SU-DHL-6 (cell line): ENCODE measurements around the gene REPS2.

Source experiments
- H2AFZ ChIP-seq: fragments of 200-600 bp; sonication (generic); 2 replicates; pipeline ENCODE4 v1.6.1; 2014; ENCODE audit warnings: low read depth, mild to moderate bottlenecking, moderate library complexity, mixed read lengths, antibody characterized with exemption, low read length; ENCODE audit not compliant: severe bottlenecking
- H3F3A ChIP-seq: fragments of 200-600 bp; shearing (Covaris generic); 2 replicates; pipeline ENCODE4 v1.6.0; 2016; ENCODE audit warnings: antibody characterized with exemption, mild to moderate bottlenecking; ENCODE audit not compliant: insufficient read depth
- H3K27ac ChIP-seq: fragments of 200-600 bp; sonication (generic); 2 replicates; pipeline ENCODE4 v1.5.1; 2016; ENCODE audit warnings: low read depth, mild to moderate bottlenecking, low read length, moderate library complexity, mixed read lengths
- H3K27me3 ChIP-seq: fragments of 200-600 bp; sonication (generic), shearing (Covaris generic); 2 replicates; pipeline ENCODE4 v1.6.0; 2014; ENCODE audit warnings: mild to moderate bottlenecking, low read length
- H3K36me3 ChIP-seq: fragments of 200-600 bp; sonication (generic); 2 replicates; pipeline ENCODE4 v1.6.1; 2014; ENCODE audit warnings: mild to moderate bottlenecking, low read length, mixed read lengths
- H3K4me2 ChIP-seq: fragments of 300-600, 200-600 bp; shearing (Covaris generic), sonication (generic); 2 replicates; pipeline ENCODE4 v1.6.0; 2014; ENCODE audit warnings: low read length, low read depth, mild to moderate bottlenecking; ENCODE audit not compliant: poor library complexity, severe bottlenecking
- H3K4me3 ChIP-seq: fragments of 200-600 bp; sonication (generic); 2 replicates; pipeline ENCODE4 v1.5.1; 2014; ENCODE audit warnings: antibody characterized with exemption, low read length, mild to moderate bottlenecking, mixed read lengths; ENCODE audit not compliant: insufficient read depth, poor library complexity, severe bottlenecking
- H3K79me2 ChIP-seq: fragments of 200-600 bp; sonication (generic); 2 replicates; pipeline ENCODE4 v1.6.1; 2014; ENCODE audit warnings: mild to moderate bottlenecking, low read length, moderate library complexity; ENCODE audit not compliant: insufficient read depth
- H3K9ac ChIP-seq: fragments of 200-600 bp; sonication (generic); 2 replicates; pipeline ENCODE4 v1.7.0; 2014; ENCODE audit warnings: mild to moderate bottlenecking, low read length
- H3K9me2 ChIP-seq: fragments of 200-600 bp; sonication (generic); replicated peaks from 2 replicates; pipeline ENCODE4 v1.6.1; 2014; ENCODE audit warnings: low read length; ENCODE audit not compliant: insufficient read depth
- H3K9me3 ChIP-seq: fragments of 200-600 bp; sonication (generic); 2 replicates; pipeline ENCODE4 v1.6.1; 2014; ENCODE audit warnings: low read length, mixed read lengths; ENCODE audit not compliant: insufficient read depth
- H4K20me1 ChIP-seq: fragments of 200-600 bp; sonication (generic); 2 replicates; pipeline ENCODE4 v1.6.1; 2014; ENCODE audit warnings: low read depth, mild to moderate bottlenecking, antibody characterized with exemption, low read length, moderate library complexity, mixed read lengths
- EZH2phosphoT487 ChIP-seq: fragments of 200-600 bp; sonication (generic), shearing (Covaris generic); conservative IDR thresholded peaks from 2 replicates; pipeline ENCODE4 v1.6.1; 2018; ENCODE audit warnings: mild to moderate bottlenecking, antibody characterized with exemption, low read length, moderate library complexity, mixed read lengths
- TF ChIP-seq, protein P1 (sequence below): fragments of 200-600 bp; sonication (generic); IDR thresholded peaks from one replicate; pipeline ENCODE4 v1.5.1; 2017; ENCODE audit warnings: antibody characterized with exemption, mild to moderate bottlenecking, low read length, moderate library complexity; ENCODE audit not compliant: insufficient read depth, poor library complexity, severe bottlenecking

REPS2 gene

DNA sequence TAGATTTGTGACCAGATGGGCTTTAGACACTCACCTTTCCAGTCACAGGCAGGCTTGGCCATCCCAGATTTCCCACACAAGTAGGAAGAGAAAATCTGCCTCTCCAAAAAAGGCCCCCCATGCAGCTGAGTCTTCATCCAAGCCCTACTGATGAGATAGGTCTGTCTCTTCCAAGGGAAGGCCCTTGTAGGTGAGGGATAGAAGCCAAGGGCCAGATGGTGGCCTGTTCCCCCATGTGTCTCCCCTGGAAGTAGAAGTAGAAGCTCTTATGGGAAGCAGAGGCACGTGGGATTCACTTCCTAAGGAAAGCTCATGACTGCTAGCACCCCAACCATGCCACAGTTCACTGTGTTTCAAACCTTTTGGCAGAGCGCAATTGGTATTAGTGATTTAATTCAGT is 81.5 kb downstream of the REPS2 start:
- Histone ChIP-seq H3K9me3 (no peaks in the 10 kb centered on the region), H3F3A (no peaks in the 10 kb centered on the region), H3K36me3 (no peaks in the 10 kb centered on the region), H3K9me2 (no peaks in the 10 kb centered on the region), H3K4me2 (no peak overlapping the region), H3K9ac (no peak overlapping the region), H3K4me3 (no peak overlapping the region), H3K27me3 (no peaks in the 10 kb centered on the region), H4K20me1 (no peaks in the 10 kb centered on the region), H3K79me2 (no peaks in the 10 kb centered on the region), H3K27ac (no peak overlapping the region), H2AFZ (no peak overlapping the region)
- TF ChIP-seq, protein P1, sequence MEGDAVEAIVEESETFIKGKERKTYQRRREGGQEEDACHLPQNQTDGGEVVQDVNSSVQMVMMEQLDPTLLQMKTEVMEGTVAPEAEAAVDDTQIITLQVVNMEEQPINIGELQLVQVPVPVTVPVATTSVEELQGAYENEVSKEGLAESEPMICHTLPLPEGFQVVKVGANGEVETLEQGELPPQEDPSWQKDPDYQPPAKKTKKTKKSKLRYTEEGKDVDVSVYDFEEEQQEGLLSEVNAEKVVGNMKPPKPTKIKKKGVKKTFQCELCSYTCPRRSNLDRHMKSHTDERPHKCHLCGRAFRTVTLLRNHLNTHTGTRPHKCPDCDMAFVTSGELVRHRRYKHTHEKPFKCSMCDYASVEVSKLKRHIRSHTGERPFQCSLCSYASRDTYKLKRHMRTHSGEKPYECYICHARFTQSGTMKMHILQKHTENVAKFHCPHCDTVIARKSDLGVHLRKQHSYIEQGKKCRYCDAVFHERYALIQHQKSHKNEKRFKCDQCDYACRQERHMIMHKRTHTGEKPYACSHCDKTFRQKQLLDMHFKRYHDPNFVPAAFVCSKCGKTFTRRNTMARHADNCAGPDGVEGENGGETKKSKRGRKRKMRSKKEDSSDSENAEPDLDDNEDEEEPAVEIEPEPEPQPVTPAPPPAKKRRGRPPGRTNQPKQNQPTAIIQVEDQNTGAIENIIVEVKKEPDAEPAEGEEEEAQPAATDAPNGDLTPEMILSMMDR, result no peak
- no peak for TF ChIP-seq EZH2phosphoT487

- TF ChIP-seq, protein P1, result no peak
- TF ChIP-seq EZH2phosphoT487, result no peak
- Histone ChIP-seq H2AFZ (no peak overlapping the region), H3K9me2 (no peaks in the 10 kb centered on the region), H3K4me3 (no peak overlapping the region), H3K9me3 (no peaks in the 10 kb centered on the region), H3K4me2 (no peak overlapping the region), H3K9ac (no peak overlapping the region), H3K79me2 (no peaks in the 10 kb centered on the region), H3K27ac (no peak overlapping the region), H3K36me3 (no peaks in the 10 kb centered on the region), H3K27me3 (no peaks in the 10 kb centered on the region), H3F3A (no peaks in the 10 kb centered on the region), H4K20me1 (no peaks in the 10 kb centered on the region)
Measured at GRCh38 chrX:17028356-17028755, 81.9 kb downstream of the REPS2 start.

- no peak overlapping the region for H3K4me3 ChIP-seq
- no peak overlapping the region for H3K4me2 ChIP-seq
- H4K20me1 ChIP-seq, result no peaks in the 10 kb centered on the region
- no peaks in the 10 kb centered on the region for H3F3A ChIP-seq
- H3K79me2 ChIP-seq, result no peaks in the 10 kb centered on the region
- no peaks in the 10 kb centered on the region for H3K36me3 ChIP-seq
- H2AFZ ChIP-seq, result no peak overlapping the region
- no peak overlapping the region for H3K27ac ChIP-seq
- no peak overlapping the region for H3K9ac ChIP-seq
- no peaks in the 10 kb centered on the region for H3K9me2 ChIP-seq
- TF ChIP-seq EZH2phosphoT487, result no peak
- TF ChIP-seq, protein P1, result no peak
- H3K9me3 ChIP-seq, result no peaks in the 10 kb centered on the region
- H3K27me3 ChIP-seq, result no peaks in the 10 kb centered on the region
Measured at GRCh38 chrX:17030092-17030491, 83.6 kb downstream of the REPS2 start.
